Nephron (organoid): ENCODE measurements around the gene CASP12.

Experiments
- H3K27ac Mint-ChIP-seq, 3 experiments: 2 replicates each; pipeline ENCODE4 v1.8.0; 2020; ENCODE audit warnings: mixed read lengths in 3 of 3, mild to moderate bottlenecking in 2 of 3, moderate library complexity in 1 of 3
- H3K27me3 Mint-ChIP-seq: 2 replicates; pipeline ENCODE4 v1.8.0; 2021; ENCODE audit warnings: low read depth, mild to moderate bottlenecking, moderate library complexity, mixed read lengths
- H3K36me3 Mint-ChIP-seq: 2 replicates; pipeline ENCODE4 v1.8.0; 2020; ENCODE audit warnings: low read depth, mixed read lengths
- H3K4me1 Mint-ChIP-seq: 2 replicates; pipeline ENCODE4 v1.8.0; 2020; ENCODE audit warnings: mixed read lengths
- H3K4me3 Mint-ChIP-seq, 3 experiments: 2 replicates each; pipeline ENCODE4 v1.8.0; 2020; ENCODE audit warnings: mild to moderate bottlenecking in 3 of 3, mixed read lengths in 3 of 3, moderate library complexity in 2 of 3
- H3K9me3 Mint-ChIP-seq: 2 replicates; pipeline ENCODE4 v1.8.0; 2020; ENCODE audit warnings: mixed read lengths
- TF ChIP-seq, protein P1 (sequence below), 3 experiments: fragments of 200-600 bp; sonication (generic); IDR thresholded peaks; one replicate each; pipeline ENCODE4 v1.5.0; 2021; ENCODE audit warnings: antibody characterized with exemption in 3 of 3; ENCODE audit not compliant: unreplicated experiment in 3 of 3

The CASP12 gene

DNA sequence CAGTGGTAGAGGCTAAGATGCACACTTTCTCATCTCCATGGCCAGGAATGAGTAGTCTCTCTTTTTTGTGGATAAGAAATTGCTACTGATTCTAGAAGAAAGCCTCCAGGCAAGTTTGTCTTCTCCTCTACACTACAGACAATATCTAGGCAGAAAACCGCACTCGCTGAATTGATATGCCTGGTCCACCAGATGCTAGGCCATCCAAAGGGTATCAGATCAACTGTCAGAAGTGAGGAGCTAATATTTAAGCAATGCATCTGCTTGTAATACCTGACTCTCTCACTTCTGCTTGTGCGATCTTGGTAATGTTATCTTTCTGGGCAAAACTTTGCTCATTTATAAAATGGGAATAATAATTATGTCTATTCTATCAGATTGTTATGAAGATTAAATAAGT, 45.0 kb downstream of the CASP12 start:
- TF ChIP-seq, protein P1, sequence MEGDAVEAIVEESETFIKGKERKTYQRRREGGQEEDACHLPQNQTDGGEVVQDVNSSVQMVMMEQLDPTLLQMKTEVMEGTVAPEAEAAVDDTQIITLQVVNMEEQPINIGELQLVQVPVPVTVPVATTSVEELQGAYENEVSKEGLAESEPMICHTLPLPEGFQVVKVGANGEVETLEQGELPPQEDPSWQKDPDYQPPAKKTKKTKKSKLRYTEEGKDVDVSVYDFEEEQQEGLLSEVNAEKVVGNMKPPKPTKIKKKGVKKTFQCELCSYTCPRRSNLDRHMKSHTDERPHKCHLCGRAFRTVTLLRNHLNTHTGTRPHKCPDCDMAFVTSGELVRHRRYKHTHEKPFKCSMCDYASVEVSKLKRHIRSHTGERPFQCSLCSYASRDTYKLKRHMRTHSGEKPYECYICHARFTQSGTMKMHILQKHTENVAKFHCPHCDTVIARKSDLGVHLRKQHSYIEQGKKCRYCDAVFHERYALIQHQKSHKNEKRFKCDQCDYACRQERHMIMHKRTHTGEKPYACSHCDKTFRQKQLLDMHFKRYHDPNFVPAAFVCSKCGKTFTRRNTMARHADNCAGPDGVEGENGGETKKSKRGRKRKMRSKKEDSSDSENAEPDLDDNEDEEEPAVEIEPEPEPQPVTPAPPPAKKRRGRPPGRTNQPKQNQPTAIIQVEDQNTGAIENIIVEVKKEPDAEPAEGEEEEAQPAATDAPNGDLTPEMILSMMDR (IDR thresholded peaks at IDR 0.05; ENCODE audit: unreplicated experiment in 3 of 3) = no peak
- H3K9me3 Mint-ChIP-seq = no peaks in the 10 kb centered on the region
- no peak overlapping the region for H3K27ac Mint-ChIP-seq
- H3K36me3 Mint-ChIP-seq = no peaks in the 10 kb centered on the region
- H3K27me3 Mint-ChIP-seq = no peaks in the 10 kb centered on the region
- no peak overlapping the region for H3K4me3 Mint-ChIP-seq
- no peaks in the 10 kb centered on the region for H3K4me1 Mint-ChIP-seq

DNA sequence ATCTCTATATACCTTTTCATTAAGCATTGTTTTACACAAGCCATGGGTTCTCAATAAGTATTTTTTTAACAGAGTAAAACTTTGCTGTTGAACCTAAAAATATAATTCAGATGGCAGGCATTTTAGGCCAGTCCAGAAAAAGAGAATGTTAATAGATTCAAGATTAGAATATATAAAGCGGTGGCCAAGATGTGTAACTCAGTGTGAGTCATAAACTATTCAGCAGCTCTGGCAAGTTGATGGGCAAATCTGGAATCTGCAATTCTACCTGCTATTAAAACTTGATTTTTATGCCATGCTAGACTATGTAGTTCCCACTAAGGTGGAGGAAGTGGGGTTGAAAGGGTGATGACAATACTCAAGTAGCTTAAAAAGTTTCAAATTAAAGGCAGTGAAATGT, 45.4 kb downstream of the CASP12 start:
- Mint-ChIP-seq H3K4me3 (no peak overlapping the region), H3K27ac (no peak overlapping the region), H3K4me1 (no peaks in the 10 kb centered on the region), H3K36me3 (no peaks in the 10 kb centered on the region), H3K9me3 (no peaks in the 10 kb centered on the region), H3K27me3 (no peaks in the 10 kb centered on the region)
- TF ChIP-seq, protein P1 (IDR thresholded peaks at IDR 0.05; ENCODE audit: unreplicated experiment in 3 of 3) = no peak

DNA sequence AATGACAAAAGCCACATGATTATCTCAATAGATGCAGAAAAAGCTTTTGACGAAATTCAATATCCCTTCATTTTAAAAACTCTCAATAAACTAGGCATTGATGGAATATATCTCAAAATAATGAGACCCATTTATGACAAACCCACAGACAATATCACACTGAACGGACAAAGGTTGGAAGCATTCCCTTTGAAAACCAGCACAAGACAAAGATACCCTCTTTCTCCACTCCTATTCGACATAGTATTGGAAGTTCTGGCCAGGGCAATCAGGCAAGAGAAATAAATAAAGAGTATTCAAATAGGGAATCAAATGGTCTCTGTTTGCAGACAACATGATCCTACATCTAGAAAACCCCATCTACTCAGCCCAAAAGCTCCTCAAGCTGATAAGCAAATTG, 52.0 kb downstream of the CASP12 start:
- H3K4me1 Mint-ChIP-seq = no peaks in the 10 kb centered on the region
- TF ChIP-seq, protein P1 (IDR thresholded peaks at IDR 0.05; ENCODE audit: unreplicated experiment in 3 of 3) = no peak
- no peaks in the 10 kb centered on the region for H3K27me3 Mint-ChIP-seq
- H3K9me3 Mint-ChIP-seq = no peaks in the 10 kb centered on the region
- no peak overlapping the region for H3K4me3 Mint-ChIP-seq
- H3K27ac Mint-ChIP-seq = no peak overlapping the region
- H3K36me3 Mint-ChIP-seq = no peaks in the 10 kb centered on the region

DNA sequence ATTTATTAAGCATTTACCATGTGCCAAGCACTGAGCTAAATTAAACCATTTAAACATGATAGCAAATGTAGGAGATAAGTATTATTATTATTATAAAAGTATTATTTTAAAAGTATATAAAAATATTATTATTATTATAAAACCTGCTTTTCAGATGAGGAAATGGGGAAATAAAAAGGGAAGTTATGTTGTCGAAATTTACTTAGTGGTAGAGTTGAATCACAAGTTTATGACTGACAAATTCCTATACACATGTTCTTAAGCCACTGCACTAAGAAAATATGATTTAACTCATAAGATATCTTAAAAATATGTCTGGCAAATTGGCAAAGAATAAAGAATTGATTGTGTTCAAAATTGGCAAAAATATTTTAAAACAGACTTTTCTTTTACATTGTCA, 53.8 kb downstream of the CASP12 start:
- no peak overlapping the region for H3K4me3 Mint-ChIP-seq
- H3K36me3 Mint-ChIP-seq = no peaks in the 10 kb centered on the region

DNA sequence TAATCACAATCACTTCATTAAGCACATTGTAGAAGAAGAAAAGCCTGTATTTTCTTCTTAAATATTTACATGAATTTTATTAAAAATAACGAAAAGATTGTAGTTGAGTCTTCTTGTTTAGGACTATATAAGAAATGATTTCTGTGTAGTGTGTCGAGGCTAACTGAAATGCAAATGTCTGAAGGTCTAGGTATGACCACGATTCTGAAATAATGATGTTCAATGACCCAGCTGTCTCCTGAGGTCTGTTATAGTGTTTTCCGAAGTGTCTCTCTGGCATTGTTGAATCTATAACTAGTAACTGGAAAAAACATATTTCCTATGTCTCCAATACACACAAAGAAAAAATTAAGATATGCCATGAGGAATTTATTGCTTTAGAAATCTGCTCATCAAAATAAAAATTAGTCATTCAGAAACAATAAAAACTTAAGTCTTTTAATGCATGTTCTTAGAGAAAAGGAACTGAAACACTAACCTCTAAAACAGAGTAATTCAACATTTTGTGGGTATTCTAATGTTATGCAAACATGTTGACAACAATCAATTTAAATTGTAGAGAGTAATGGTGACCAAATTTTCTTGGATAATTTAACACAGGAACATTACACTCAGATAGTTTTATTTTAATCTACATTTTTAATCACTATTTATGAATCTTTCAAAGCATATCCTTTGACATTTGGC, 55.0 kb downstream of the CASP12 start:
- TF ChIP-seq, protein P1 (IDR thresholded peaks at IDR 0.05; ENCODE audit: unreplicated experiment in 3 of 3) = no peak
- Mint-ChIP-seq H3K27ac (no peak overlapping the region), H3K27me3 (no peaks in the 10 kb centered on the region), H3K4me3 (no peak overlapping the region), H3K9me3 (peaks cover 11% of the 10 kb centered on the region), H3K4me1 (no peaks in the 10 kb centered on the region), H3K36me3 (no peaks in the 10 kb centered on the region)

More for the DNA sequence above, 53.8 kb downstream of the CASP12 start:
- Mint-ChIP-seq H3K27ac (no peak overlapping the region), H3K27me3 (no peaks in the 10 kb centered on the region), H3K9me3 (peaks cover 3% of the 10 kb centered on the region), H3K4me1 (no peaks in the 10 kb centered on the region)
- TF ChIP-seq, protein P1 (IDR thresholded peaks at IDR 0.05; ENCODE audit: unreplicated experiment in 3 of 3) = no peak

DNA sequence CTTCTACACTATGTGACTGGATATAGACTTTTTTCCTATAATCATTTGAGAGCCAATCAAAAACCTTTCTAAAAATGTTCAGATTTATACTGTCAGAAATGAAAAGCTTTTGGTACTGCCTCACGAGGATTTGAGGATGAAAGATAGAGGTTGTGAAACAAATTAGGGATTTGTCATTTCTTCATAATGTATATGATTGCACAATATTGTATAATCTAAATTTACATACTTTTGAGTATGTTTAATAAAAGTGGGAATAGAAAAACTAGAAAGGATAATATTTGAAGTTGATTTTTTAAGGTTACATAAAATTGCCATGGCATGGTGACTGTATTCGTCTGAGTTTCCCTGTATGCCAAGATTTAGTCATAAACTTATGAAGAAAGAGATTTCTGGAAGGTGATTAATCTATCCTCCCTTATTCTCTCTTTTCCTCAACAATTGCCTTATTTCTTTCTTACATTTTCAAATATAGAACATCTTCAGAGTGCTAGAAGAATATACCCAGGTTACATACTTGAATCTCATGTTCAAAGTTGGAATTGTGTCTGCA, 56.2 kb downstream of the CASP12 start:
- Mint-ChIP-seq H3K27ac (no peak overlapping the region), H3K4me3 (no peak overlapping the region)
- TF ChIP-seq, protein P1 (IDR thresholded peaks at IDR 0.05; ENCODE audit: unreplicated experiment in 3 of 3) = no peak

More for the DNA sequence above, 56.2 kb downstream of the CASP12 start:
- Mint-ChIP-seq H3K9me3 (peaks cover 11% of the 10 kb centered on the region), H3K36me3 (no peaks in the 10 kb centered on the region), H3K4me1 (no peaks in the 10 kb centered on the region), H3K27me3 (no peaks in the 10 kb centered on the region)
